Ovary (tissue), 9 donors: ENCODE results near the gene GPSM1. TPM values are rescaled to one million over a fixed set of nuclear protein-coding genes. Genes with fewer than 3 reads are reported as not detected.

Source experiments
- DNase-seq, 5 donors: peaks; one replicate each; pipeline ENCODE4 v3.0.0-alpha.2; 2019 to 2020
- H3K27ac ChIP-seq, 2 donors: fragments of 200-600 bp; one replicate each; pipeline versions ENCODE4 v1.5.1 to v1.8.0; 2019 to 2022
- H3K27me3 ChIP-seq: fragments of 200-600 bp; one replicate; pipeline ENCODE4 v1.8.0; 2022
- H3K36me3 ChIP-seq: fragments of 200-600 bp; sonication (generic); one replicate; pipeline ENCODE4 v1.5.1; 2019
- H3K4me1 ChIP-seq: one replicate; pipeline ENCODE4 v1.8.1; 2013; ENCODE audit warnings: mild to moderate bottlenecking, moderate library complexity; ENCODE audit not compliant: insufficient read depth
- H3K4me3 ChIP-seq: fragments of 200-600 bp; sonication (generic); one replicate; pipeline ENCODE4 v1.5.1; 2017
- H3K9me3 ChIP-seq, 2 donors: fragments of 200-600 bp in 1 of 2; sonication (generic) in 1 of 2; one replicate each; pipeline versions ENCODE4 v1.5.1 to v1.8.1; 2013 to 2019; ENCODE audit warnings: mild to moderate bottlenecking in 1 of 2, moderate library complexity in 1 of 2
- EP300 ChIP-seq: sonication (generic); formaldehyde crosslinking; IDR thresholded peaks from one replicate; pipeline ENCODE4 v1.6.1; 2017; ENCODE audit warnings: antibody characterized with exemption
- POLR2A ChIP-seq: fragments of 450-650 bp; IDR thresholded peaks from one replicate; pipeline ENCODE4 v1.6.1; 2017; ENCODE audit warnings: antibody characterized with exemption, mild to moderate bottlenecking, moderate library complexity
- WGBS, 3 donors: extraction: QIAGEN DNeasy Blood & Tissue Kit in 1 of 3; methylation state at CpG; one replicate each; pipeline versions ENCODE4 v1.1.5 to v1.1.7; 2013 to 2017; 5-methylcytosine and 5-hydroxymethylcytosine counted together
- intact Hi-C, 4 donors: fragments of 100-400 bp; cut with DNase I; formaldehyde crosslinking; loops; one replicate each; pipeline versions ENCODE4 v1.11.0 to v1.15.1; 2022 to 2023
- polyA plus RNA-seq, 2 donors: library from polyadenylated mRNA; stranded (reverse); fragments of 200-250 nt in 1 of 2; fragments of 350-450 nt in 1 of 2; fragmentation: Illumina TruSeq in 1 of 2; extraction: RNeasy Lipid Tissue Mini Kit (QIAGEN cat#74804) in 1 of 2; gene quantifications; one replicate each; pipeline ENCODE4 v1.2.3, GENCODE V29; 2013 to 2014
- total RNA-seq, 7 donors: library from RNA; depleted of rRNA in 2 of 7; stranded (reverse); fragments of >200 nt in 2 of 7; fragmentation: NEBNext Ultra II Directional in 3 of 7; extraction: Animal tissue kit (Norgen Biotek cat#: 25700) in 3 of 7; gene quantifications; one replicate each; pipeline versions ENCODE4 v1.1.0 to v1.2.4, GENCODE V29; 2016 to 2023
- TF ChIP-seq, protein P1 (sequence below), 3 donors: fragments of 450-650 bp in 2 of 3; fragments of 200-600 bp in 1 of 3; IDR thresholded peaks; one replicate each; pipeline versions ENCODE4 v1.5.1 to v1.8.0; 2016 to 2022; ENCODE audit warnings: antibody characterized with exemption in 3 of 3, mild to moderate bottlenecking in 1 of 3
- donor health status: DM: no; HTN: no; CAD: no; lungs with moderate emphysema.
- donor health status: DM: no; HTN: no; CAD: no.
- donor health status: Bipolar disorder and iron deficiency.
- donor health status: DM: yes; HTN: yes; CAD: no.
- donor health status: DM: no; HTN: no; CAD: no.
- donor health status: DM: yes; HTN: yes; CAD: no.

GPSM1 gene
- total and polyA plus RNA-seq, 9 donors: 0.57 to 65.4 (median 36.3) TPM

DNA sequence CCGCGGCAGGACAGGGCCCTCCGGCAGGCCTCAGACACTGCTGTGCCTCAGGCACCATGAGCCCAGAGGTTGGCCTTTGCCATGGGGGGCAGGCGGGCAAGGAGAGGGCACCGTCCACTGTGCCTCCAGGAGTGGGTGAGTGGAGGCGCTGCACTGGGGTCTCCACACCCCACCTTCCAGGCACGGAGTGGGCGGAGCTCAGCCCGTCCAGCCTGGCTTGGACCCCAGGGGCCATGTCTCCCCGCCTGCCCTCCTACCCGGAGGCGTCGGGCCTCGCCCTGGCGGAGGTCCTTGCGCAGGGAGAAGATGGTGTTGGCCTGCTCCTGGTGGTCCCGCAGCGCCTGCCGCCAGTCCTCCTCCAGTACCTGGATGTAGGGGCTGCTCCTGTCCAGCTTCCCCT, 42.7 kb downstream of the GPSM1 start:
- TF ChIP-seq EP300 (no peak), POLR2A (no peak)
- H3K27me3 ChIP-seq: no peaks in the 10 kb centered on the region

DNA sequence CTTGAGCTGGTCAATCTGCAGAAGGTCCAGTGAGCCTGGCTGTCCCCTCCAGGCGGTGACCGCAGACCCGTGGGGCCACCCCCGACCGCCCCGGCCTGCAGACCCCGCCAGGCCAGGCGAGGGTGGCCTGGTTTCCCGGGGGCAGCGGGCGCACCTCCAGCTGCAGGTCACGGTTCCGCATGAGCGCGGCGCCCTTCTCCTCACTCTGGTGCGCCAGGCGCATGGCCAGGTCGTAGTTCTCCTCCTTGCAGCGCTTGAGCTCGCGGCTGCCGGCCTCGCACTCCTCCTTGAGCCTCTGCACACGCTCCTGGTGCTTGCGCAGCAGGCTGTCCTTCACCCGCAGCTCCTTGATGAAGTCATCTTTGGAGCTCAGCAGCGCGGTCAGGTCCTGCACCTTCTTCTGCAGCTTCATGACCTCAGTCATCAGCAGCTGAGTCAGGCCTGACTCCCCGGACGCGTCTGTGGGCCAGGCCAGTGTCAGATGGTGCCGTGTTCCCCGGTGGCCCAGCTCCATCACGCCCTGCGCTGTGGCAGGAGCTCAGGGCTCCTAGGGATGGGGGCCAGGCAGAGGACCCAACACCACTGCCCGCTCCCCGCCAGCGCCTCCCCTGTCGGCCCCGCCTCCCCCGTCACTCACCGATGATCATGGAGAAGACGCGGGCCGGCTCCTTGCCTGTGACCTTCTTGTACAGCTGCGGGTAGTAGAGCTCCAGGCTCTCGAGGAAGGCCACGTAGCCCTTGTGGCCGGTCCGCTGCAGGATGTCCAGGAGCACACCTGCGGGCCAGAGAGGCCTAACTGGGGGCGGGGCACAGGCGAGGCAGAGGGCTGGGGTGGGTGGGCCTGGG, 43.6 kb downstream of the GPSM1 start:
- Histone ChIP-seq H3K4me3 (no peak overlapping the region), H3K27ac (no peak overlapping the region), H3K9me3 (no peaks in the 10 kb centered on the region), H3K4me1 (no peaks in the 10 kb centered on the region), H3K27me3 (no peaks in the 10 kb centered on the region), H3K36me3 (no peaks in the 10 kb centered on the region)
- TF ChIP-seq POLR2A (no peak), EP300 (no peak)
- TF ChIP-seq, protein P1, sequence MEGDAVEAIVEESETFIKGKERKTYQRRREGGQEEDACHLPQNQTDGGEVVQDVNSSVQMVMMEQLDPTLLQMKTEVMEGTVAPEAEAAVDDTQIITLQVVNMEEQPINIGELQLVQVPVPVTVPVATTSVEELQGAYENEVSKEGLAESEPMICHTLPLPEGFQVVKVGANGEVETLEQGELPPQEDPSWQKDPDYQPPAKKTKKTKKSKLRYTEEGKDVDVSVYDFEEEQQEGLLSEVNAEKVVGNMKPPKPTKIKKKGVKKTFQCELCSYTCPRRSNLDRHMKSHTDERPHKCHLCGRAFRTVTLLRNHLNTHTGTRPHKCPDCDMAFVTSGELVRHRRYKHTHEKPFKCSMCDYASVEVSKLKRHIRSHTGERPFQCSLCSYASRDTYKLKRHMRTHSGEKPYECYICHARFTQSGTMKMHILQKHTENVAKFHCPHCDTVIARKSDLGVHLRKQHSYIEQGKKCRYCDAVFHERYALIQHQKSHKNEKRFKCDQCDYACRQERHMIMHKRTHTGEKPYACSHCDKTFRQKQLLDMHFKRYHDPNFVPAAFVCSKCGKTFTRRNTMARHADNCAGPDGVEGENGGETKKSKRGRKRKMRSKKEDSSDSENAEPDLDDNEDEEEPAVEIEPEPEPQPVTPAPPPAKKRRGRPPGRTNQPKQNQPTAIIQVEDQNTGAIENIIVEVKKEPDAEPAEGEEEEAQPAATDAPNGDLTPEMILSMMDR (IDR thresholded peaks at IDR 0.05): no peak
- 90 to 93% (median 92%) methylated on average over 49 to 54 of the region's 54 CpGs for WGBS, 3 donors
- intact Hi-C loops: no loop called here
- no peak for DNase-seq

More for the DNA sequence above, 42.7 kb downstream of the GPSM1 start:
- no peaks in the 10 kb centered on the region for H3K36me3 ChIP-seq
- intact Hi-C loops: no loop called here
- 90 to 93% (median 91%) methylated on average over 19 of the region's 19 CpGs for WGBS, 3 donors
- no peak for DNase-seq
- no peak overlapping the region for H3K4me3 ChIP-seq
- no peaks in the 10 kb centered on the region for H3K9me3 ChIP-seq
- no peak overlapping the region for H3K27ac ChIP-seq
- H3K4me1 ChIP-seq: no peaks in the 10 kb centered on the region

DNA sequence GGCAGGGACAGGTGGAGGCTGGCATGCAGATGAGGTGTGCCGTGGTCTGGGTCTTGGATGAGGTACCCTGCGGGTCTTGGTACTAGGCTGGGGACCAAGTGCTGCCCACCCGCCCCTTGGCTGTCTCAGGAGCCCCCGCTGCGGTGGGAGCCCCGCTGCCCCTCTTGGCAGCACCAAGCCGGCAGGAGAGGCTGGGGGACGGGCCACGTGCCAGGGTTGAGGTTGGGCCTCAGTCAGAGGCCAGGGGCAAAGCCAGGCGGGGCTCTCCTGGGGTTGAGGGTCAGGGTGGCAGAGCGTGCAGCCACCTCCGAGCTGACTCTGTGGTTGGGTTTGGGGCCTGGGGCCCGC, 44.2 kb downstream of the GPSM1 start:
- no peaks in the 10 kb centered on the region for H3K4me1 ChIP-seq
- DNase-seq: no peak
- H3K27me3 ChIP-seq: no peaks in the 10 kb centered on the region
- intact Hi-C loops: no loop called here
- TF ChIP-seq EP300: no peak
- no peak for TF ChIP-seq POLR2A
- TF ChIP-seq, protein P1 (IDR thresholded peaks at IDR 0.05): no peak
- no peaks in the 10 kb centered on the region for H3K36me3 ChIP-seq
- no peak overlapping the region for H3K4me3 ChIP-seq
- no peak overlapping the region for H3K27ac ChIP-seq
- WGBS, 3 donors: 86 to 87% (median 87%) methylated on average over 10 to 13 of the region's 13 CpGs
- H3K9me3 ChIP-seq: no peaks in the 10 kb centered on the region

DNA sequence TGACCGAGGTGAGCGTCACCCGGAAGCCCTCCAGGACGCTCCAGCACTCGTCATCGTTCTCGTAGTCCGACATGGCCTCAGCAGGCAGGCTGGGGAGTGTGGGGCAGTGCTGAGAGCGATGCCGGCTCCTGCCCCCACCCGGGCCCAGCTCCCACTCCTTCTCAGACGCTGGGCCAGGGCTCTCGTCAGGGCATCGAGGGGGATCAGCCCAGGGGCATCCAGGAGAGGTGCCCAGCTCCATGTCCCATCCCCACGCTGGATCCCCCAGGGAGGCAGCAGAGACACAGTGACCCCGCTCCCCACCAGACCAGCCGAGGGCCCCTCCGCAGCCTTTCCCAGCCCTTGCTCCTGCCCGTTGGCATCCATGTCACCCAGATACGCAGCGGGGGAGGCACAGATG, 44.7 kb downstream of the GPSM1 start:
- 80 to 84% (median 82%) methylated on average over 19 to 21 of the region's 21 CpGs for WGBS, 3 donors
- Histone ChIP-seq H3K27me3 (no peaks in the 10 kb centered on the region), H3K27ac (no peak overlapping the region), H3K36me3 (no peaks in the 10 kb centered on the region), H3K4me1 (no peaks in the 10 kb centered on the region), H3K4me3 (no peak overlapping the region), H3K9me3 (no peaks in the 10 kb centered on the region)
- TF ChIP-seq EP300: no peak
- TF ChIP-seq POLR2A: no peak
- TF ChIP-seq, protein P1 (IDR thresholded peaks at IDR 0.05): no peak
- no peak for DNase-seq
- intact Hi-C loops: no loop called here
